ENCODE measurements around the gene PON2. TPM values are rescaled to one million over a fixed set of nuclear protein-coding genes. Genes with fewer than 3 reads are reported as not detected.

PON2 gene
- total and polyA plus RNA-seq, 2 experiments from 2014 or later = 39.4 to 42.4 TPM

GRCh38 chr7:95396136-95397032 lies 38.4 kb downstream of the PON2 start, which contains the start of gene PON3:
Gene PON3, minus strand, starts transcription at chr7:95396375. Its CDS starts 25 bp downstream, at chr7:95396350.
- Mint-ChIP-seq H3K9me3 (no peaks in the 10 kb centered on the region), H3K4me3 (peak within 1 kb of the TSS; percentile 71), H3K27ac (no peak within 1 kb of the TSS), H3K36me3 (ENCODE audit: low read depth) (no peaks in the 10 kb centered on the region), H3K27me3 (ENCODE audit: insufficient read depth, low read depth, poor library complexity) (peaks cover 15% of the 10 kb centered on the region), H3K4me1 (peaks cover 9% of the 10 kb centered on the region)
- ATAC-seq (peak; percentile 90), DNase-seq (ENCODE audit: low spot score) (peak; percentile 90)
- Histone ChIP-seq H2AFZ (peak within 1 kb of the TSS; percentile 98), H3K4me3 (peak within 1 kb of the TSS; percentile 72), H3F3A (replicated peaks; ENCODE audit: low read depth) (no peaks in the 10 kb centered on the region), H3K79me2 (replicated peaks; ENCODE audit: insufficient read depth) (no peaks in the 10 kb centered on the region), H3K27ac (ENCODE audit: low read depth) (no peak within 1 kb of the TSS), H4K20me1 (replicated peaks; ENCODE audit: insufficient read depth) (no peaks in the 10 kb centered on the region), H3K4me2 (peak within 1 kb of the TSS; percentile 90), H3K27me3 (ENCODE audit: insufficient read depth) (peaks cover 15% of the 10 kb centered on the region; the same call in 1 of the 2 replicates), H3K9me2 (ENCODE audit: insufficient read depth) (no peaks in the 10 kb centered on the region), H3K4me1 (ENCODE audit: insufficient read depth) (peaks cover 3% of the 10 kb centered on the region; the same call in 1 of the 2 replicates), H3K36me3 (ENCODE audit: insufficient read depth) (no peaks in the 10 kb centered on the region)
- TF ChIP-seq, protein P1, sequence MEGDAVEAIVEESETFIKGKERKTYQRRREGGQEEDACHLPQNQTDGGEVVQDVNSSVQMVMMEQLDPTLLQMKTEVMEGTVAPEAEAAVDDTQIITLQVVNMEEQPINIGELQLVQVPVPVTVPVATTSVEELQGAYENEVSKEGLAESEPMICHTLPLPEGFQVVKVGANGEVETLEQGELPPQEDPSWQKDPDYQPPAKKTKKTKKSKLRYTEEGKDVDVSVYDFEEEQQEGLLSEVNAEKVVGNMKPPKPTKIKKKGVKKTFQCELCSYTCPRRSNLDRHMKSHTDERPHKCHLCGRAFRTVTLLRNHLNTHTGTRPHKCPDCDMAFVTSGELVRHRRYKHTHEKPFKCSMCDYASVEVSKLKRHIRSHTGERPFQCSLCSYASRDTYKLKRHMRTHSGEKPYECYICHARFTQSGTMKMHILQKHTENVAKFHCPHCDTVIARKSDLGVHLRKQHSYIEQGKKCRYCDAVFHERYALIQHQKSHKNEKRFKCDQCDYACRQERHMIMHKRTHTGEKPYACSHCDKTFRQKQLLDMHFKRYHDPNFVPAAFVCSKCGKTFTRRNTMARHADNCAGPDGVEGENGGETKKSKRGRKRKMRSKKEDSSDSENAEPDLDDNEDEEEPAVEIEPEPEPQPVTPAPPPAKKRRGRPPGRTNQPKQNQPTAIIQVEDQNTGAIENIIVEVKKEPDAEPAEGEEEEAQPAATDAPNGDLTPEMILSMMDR (conservative IDR thresholded peaks at IDR 0.05; ENCODE audit: low read depth in 2 of 2) = peak; percentile 75 to 78
- TF ChIP-seq ETS1 (IDR thresholded peaks at IDR 0.05) (no peak), POLR2AphosphoS5 (IDR thresholded peaks at IDR 0.05; ENCODE audit: low read depth) (peak; percentile 35; the same call in 1 of the 2 replicates), JUNB (IDR thresholded peaks at IDR 0.05; ENCODE audit: unreplicated experiment) (no peak), CREB1 (CRISPR knock-in tag; IDR thresholded peaks at IDR 0.05; ENCODE audit: low read depth) (no peak; the same call in 1 of the 2 replicates)
- TF ChIP-seq, protein P2, sequence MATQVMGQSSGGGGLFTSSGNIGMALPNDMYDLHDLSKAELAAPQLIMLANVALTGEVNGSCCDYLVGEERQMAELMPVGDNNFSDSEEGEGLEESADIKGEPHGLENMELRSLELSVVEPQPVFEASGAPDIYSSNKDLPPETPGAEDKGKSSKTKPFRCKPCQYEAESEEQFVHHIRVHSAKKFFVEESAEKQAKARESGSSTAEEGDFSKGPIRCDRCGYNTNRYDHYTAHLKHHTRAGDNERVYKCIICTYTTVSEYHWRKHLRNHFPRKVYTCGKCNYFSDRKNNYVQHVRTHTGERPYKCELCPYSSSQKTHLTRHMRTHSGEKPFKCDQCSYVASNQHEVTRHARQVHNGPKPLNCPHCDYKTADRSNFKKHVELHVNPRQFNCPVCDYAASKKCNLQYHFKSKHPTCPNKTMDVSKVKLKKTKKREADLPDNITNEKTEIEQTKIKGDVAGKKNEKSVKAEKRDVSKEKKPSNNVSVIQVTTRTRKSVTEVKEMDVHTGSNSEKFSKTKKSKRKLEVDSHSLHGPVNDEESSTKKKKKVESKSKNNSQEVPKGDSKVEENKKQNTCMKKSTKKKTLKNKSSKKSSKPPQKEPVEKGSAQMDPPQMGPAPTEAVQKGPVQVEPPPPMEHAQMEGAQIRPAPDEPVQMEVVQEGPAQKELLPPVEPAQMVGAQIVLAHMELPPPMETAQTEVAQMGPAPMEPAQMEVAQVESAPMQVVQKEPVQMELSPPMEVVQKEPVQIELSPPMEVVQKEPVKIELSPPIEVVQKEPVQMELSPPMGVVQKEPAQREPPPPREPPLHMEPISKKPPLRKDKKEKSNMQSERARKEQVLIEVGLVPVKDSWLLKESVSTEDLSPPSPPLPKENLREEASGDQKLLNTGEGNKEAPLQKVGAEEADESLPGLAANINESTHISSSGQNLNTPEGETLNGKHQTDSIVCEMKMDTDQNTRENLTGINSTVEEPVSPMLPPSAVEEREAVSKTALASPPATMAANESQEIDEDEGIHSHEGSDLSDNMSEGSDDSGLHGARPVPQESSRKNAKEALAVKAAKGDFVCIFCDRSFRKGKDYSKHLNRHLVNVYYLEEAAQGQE (IDR thresholded peaks at IDR 0.05; ENCODE audit: unreplicated experiment) = no peak
